Neural crest cell (in vitro differentiated cells): ENCODE measurements around the gene BCL11B. TPM values are rescaled to one million over a fixed set of nuclear protein-coding genes. Genes with fewer than 3 reads are reported as not detected.
A peak's percentile ranks its signal among the peaks of the same experiment; 100 is the strongest.

Source experiments
- DNase-seq: peaks from one replicate; pipeline ENCODE4 v3.0.0; 2021; ENCODE audit warnings: low read depth, mixed read lengths, low spot score
- H3K27ac Mint-ChIP-seq: one replicate; pipeline ENCODE4 v1.8.0; 2021; ENCODE audit warnings: mild to moderate bottlenecking, mixed read lengths; ENCODE audit not compliant: unreplicated experiment
- H3K27me3 Mint-ChIP-seq: 2 replicates; pipeline ENCODE4 v1.8.0; 2021; ENCODE audit warnings: low read depth, mild to moderate bottlenecking, mixed read lengths
- H3K36me3 Mint-ChIP-seq: 2 replicates; pipeline ENCODE4 v1.8.0; 2021; ENCODE audit warnings: low read depth, mild to moderate bottlenecking, mixed read lengths
- H3K4me1 Mint-ChIP-seq: 2 replicates; pipeline ENCODE4 v1.8.0; 2021; ENCODE audit warnings: mixed read lengths
- H3K4me3 Mint-ChIP-seq: one replicate; pipeline ENCODE4 v1.8.0; 2021; ENCODE audit warnings: mild to moderate bottlenecking, mixed read lengths
- H3K9me3 Mint-ChIP-seq: 2 replicates; pipeline ENCODE4 v1.8.0; 2021; ENCODE audit warnings: mixed read lengths
- CTCF ChIP-seq: fragments of 200-600 bp; sonication (generic); conservative IDR thresholded peaks from 2 replicates; pipeline ENCODE4 v1.5.0; 2021; ENCODE audit warnings: antibody characterized with exemption, mild to moderate bottlenecking
- total RNA-seq: library from RNA; stranded (reverse); gene quantifications from 2 replicates; pipeline ENCODE4 v1.2.1, GENCODE V29; 2021

BCL11B gene
- total RNA-seq, 1 donor from 2014 or later: 0.28 TPM

GRCh38 chr14:99129211-99129696 is 142.7 kb downstream of the BCL11B start:
- no peak for TF ChIP-seq CTCF
- H3K27ac Mint-ChIP-seq: no peak overlapping the region
- no peak for DNase-seq
- no peaks in the 10 kb centered on the region for H3K36me3 Mint-ChIP-seq
- peaks cover 13% of the 10 kb centered on the region for H3K4me1 Mint-ChIP-seq
- H3K4me3 Mint-ChIP-seq: no peak overlapping the region
- H3K9me3 Mint-ChIP-seq: no peaks in the 10 kb centered on the region
- H3K27me3 Mint-ChIP-seq: peaks cover 8% of the 10 kb centered on the region

- no peak overlapping the region for H3K27ac Mint-ChIP-seq
These were observed 143.8 kb downstream of the BCL11B start for GRCh38 chr14:99128185-99128584.

DNA sequence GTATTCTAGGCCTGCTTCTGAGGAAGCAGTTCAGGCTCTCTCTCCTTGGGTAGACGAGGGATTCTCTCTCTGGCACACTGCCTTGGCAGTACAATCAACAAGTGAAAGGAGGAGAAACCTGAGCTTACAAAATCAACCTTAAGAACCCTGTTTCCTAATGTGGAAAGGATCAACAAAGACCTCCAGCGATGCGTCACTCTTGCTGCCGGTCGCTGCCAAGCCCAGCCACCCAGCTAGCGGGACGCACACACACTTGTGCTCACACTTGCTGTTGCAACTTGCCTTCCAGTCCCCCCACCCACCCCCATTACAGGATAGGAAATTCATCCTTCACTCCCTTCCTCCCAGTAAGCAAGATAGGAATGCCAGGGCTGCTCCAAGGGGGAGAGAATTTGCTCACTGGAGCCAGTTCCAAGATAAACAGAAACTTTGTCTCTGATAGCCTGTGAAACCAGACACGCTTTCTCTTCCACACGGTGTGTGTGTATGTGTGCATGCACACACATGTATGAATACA is 144.3 kb downstream of the BCL11B start:
- Mint-ChIP-seq H3K4me1 (peaks cover 5% of the 10 kb centered on the region), H3K9me3 (no peaks in the 10 kb centered on the region), H3K4me3 (no peak overlapping the region), H3K27me3 (no peaks in the 10 kb centered on the region), H3K36me3 (no peaks in the 10 kb centered on the region), H3K27ac (no peak overlapping the region)
- DNase-seq: no peak
- no peak for TF ChIP-seq CTCF

More at GRCh38 chr14:99128185-99128584, 143.8 kb downstream of the BCL11B start:
- no peak overlapping the region for H3K4me3 Mint-ChIP-seq
- peaks cover 5% of the 10 kb centered on the region for H3K27me3 Mint-ChIP-seq
- no peaks in the 10 kb centered on the region for H3K36me3 Mint-ChIP-seq
- TF ChIP-seq CTCF: no peak
- no peaks in the 10 kb centered on the region for H3K9me3 Mint-ChIP-seq
- H3K4me1 Mint-ChIP-seq: peaks cover 9% of the 10 kb centered on the region
- DNase-seq: no peak

- no peak overlapping the region for H3K4me3 Mint-ChIP-seq
- no peak for DNase-seq
- TF ChIP-seq CTCF: no peak
- no peaks in the 10 kb centered on the region for H3K9me3 Mint-ChIP-seq
- no peaks in the 10 kb centered on the region for H3K36me3 Mint-ChIP-seq
- no peak overlapping the region for H3K27ac Mint-ChIP-seq
- H3K4me1 Mint-ChIP-seq: peaks cover 8% of the 10 kb centered on the region
- no peaks in the 10 kb centered on the region for H3K27me3 Mint-ChIP-seq
These were observed 146.2 kb downstream of the BCL11B start for GRCh38 chr14:99125616-99126431.

- Mint-ChIP-seq H3K27me3 (no peaks in the 10 kb centered on the region), H3K27ac (peak overlapping the region; percentile 5), H3K4me1 (peaks cover 8% of the 10 kb centered on the region), H3K9me3 (no peaks in the 10 kb centered on the region), H3K4me3 (no peak overlapping the region), H3K36me3 (no peaks in the 10 kb centered on the region)
- TF ChIP-seq CTCF: no peak
- DNase-seq: no peak
These were observed 146.9 kb downstream of the BCL11B start for GRCh38 chr14:99125113-99125512.
